ENCODE results near the gene KRTAP22-2.

KRTAP22-2 gene

GRCh38 chr21:30590297-30590696, at the start of gene KRTAP22-2:
Gene KRTAP22-2 (minus strand): TSS chr21:30590397.
- DNase-seq (ENCODE audit: low read depth in 2 of 3, low spot score in 1 of 3), result no peak

GRCh38 chr21:30638686-30639085, 48.5 kb upstream of the KRTAP22-2 start:
- DNase-seq (ENCODE audit: low read depth in 2 of 3, low spot score in 1 of 3), result no peak

- no peak for DNase-seq (ENCODE audit: low read depth in 2 of 3, low spot score in 1 of 3)
These were observed 44.7 kb upstream of the KRTAP22-2 start, which contains the start of gene KRTAP20-2 for GRCh38 chr21:30634906-30635305. Gene KRTAP20-2 (plus strand): TSS chr21:30635206. CDS start chr21:30635264, 58 bp downstream.

GRCh38 chr21:30629200-30629599, 39.0 kb upstream of the KRTAP22-2 start:
- no peak for DNase-seq (ENCODE audit: low read depth in 2 of 3, low spot score in 1 of 3)

- no peak for DNase-seq (ENCODE audit: low read depth in 2 of 3, low spot score in 1 of 3)
These were observed 37.9 kb upstream of the KRTAP22-2 start for GRCh38 chr21:30628109-30628508.

- DNase-seq (ENCODE audit: low read depth in 2 of 3, low spot score in 1 of 3), result no peak
These were observed 35.4 kb upstream of the KRTAP22-2 start for GRCh38 chr21:30625449-30626165.

GRCh38 chr21:30623362-30623761, 33.2 kb upstream of the KRTAP22-2 start:
- no peak for DNase-seq (ENCODE audit: low read depth in 2 of 3, low spot score in 1 of 3)

GRCh38 chr21:30620522-30620921, 30.3 kb upstream of the KRTAP22-2 start, which contains the start of gene KRTAP20-4:
Gene KRTAP20-4 (plus strand): TSS chr21:30620627.
- DNase-seq (ENCODE audit: low read depth in 2 of 3, low spot score in 1 of 3), result no peak

- DNase-seq (ENCODE audit: low read depth in 2 of 3, low spot score in 1 of 3), result no peak
These were observed 29.9 kb upstream of the KRTAP22-2 start for GRCh38 chr21:30620080-30620479.

- DNase-seq (ENCODE audit: low read depth in 2 of 3, low spot score in 1 of 3), result no peak
These were observed 25.9 kb upstream of the KRTAP22-2 start, which contains the start of gene KRTAP20-1 for GRCh38 chr21:30616125-30616524. Gene KRTAP20-1 (plus strand): TSS chr21:30616425. CDS start chr21:30616455, 30 bp downstream.

- DNase-seq (ENCODE audit: low read depth in 2 of 3, low spot score in 1 of 3), result no peak
These were observed 25.0 kb upstream of the KRTAP22-2 start for GRCh38 chr21:30615199-30615598.

GRCh38 chr21:30613836-30614235, 23.6 kb upstream of the KRTAP22-2 start, which contains the start of gene KRTAP6-1:
Gene KRTAP6-1 (minus strand): TSS chr21:30613930. CDS start chr21:30613904, 26 bp downstream.
- no peak for DNase-seq (ENCODE audit: low read depth in 2 of 3, low spot score in 1 of 3)

GRCh38 chr21:30612132-30612531, 21.9 kb upstream of the KRTAP22-2 start:
- no peak for DNase-seq (ENCODE audit: low read depth in 2 of 3, low spot score in 1 of 3)

- DNase-seq (ENCODE audit: low read depth in 2 of 3, low spot score in 1 of 3), result no peak
These were observed 15.8 kb upstream of the KRTAP22-2 start for GRCh38 chr21:30605968-30606367.

GRCh38 chr21:30600787-30601186, 10.6 kb upstream of the KRTAP22-2 start, which contains the start of gene KRTAP22-1:
Gene KRTAP22-1 (plus strand): TSS chr21:30601087.
- no peak for DNase-seq (ENCODE audit: low read depth in 2 of 3, low spot score in 1 of 3)

- no peak for DNase-seq (ENCODE audit: low read depth in 2 of 3, low spot score in 1 of 3)
These were observed 8.6 kb upstream of the KRTAP22-2 start, which contains the start of gene KRTAP6-2 for GRCh38 chr21:30598802-30599201. Gene KRTAP6-2 (minus strand): TSS chr21:30598902. CDS start chr21:30598874, 28 bp downstream.

GRCh38 chr21:30592140-30592539, 1.9 kb upstream of the KRTAP22-2 start, which contains the start of gene KRTAP6-3:
Gene KRTAP6-3 (plus strand): TSS chr21:30592440. CDS start chr21:30592446, 6 bp downstream.
- DNase-seq (ENCODE audit: low read depth in 2 of 3, low spot score in 1 of 3), result no peak

GRCh38 chr21:30582870-30583269, 7.3 kb downstream of the KRTAP22-2 start:
- DNase-seq (ENCODE audit: low read depth in 2 of 3, low spot score in 1 of 3), result no peak

GRCh38 chr21:30580132-30580531, 10.1 kb downstream of the KRTAP22-2 start:
- DNase-seq (ENCODE audit: low read depth in 2 of 3, low spot score in 1 of 3), result no peak

GRCh38 chr21:30579346-30579745, 10.9 kb downstream of the KRTAP22-2 start:
- no peak for DNase-seq (ENCODE audit: low read depth in 2 of 3, low spot score in 1 of 3)

GRCh38 chr21:30577766-30578165, 12.4 kb downstream of the KRTAP22-2 start:
- DNase-seq (ENCODE audit: low read depth in 2 of 3, low spot score in 1 of 3), result no peak

- no peak for DNase-seq (ENCODE audit: low read depth in 2 of 3, low spot score in 1 of 3)
These were observed 22.6 kb downstream of the KRTAP22-2 start for GRCh38 chr21:30567617-30568016.

All from stimulated activated CD4-positive, alpha-beta T cell treated with anti-CD3 and anti-CD28 coated beads, Interleukin-12 subunit alpha, Interleukin-12 subunit beta, amount 100 ng/mL, for 48 hours (primary cell).